Mammary epithelial cell (primary cell): ENCODE data around the gene TACR1.

ENCODE experiments used
- CTCF ChIP-seq, 2 donors: IDR thresholded peaks in 1 of 2; conservative IDR thresholded peaks in 1 of 2; 2 replicates each; pipeline ENCODE4 v1.5.1; 2011 to 2012; ENCODE audit warnings: inconsistent platforms in 2 of 2, low read length in 2 of 2, mild to moderate bottlenecking in 2 of 2, control low read depth in 1 of 2, low read depth in 1 of 2; ENCODE audit not compliant: insufficient read depth in 1 of 2; ENCODE audit errors: extremely low read depth in 1 of 2
- EZH2 ChIP-seq: IDR thresholded peaks from 2 replicates; pipeline ENCODE4 v1.6.1; 2012; ENCODE audit warnings: low read length, inconsistent platforms, borderline replicate concordance

- TF ChIP-seq CTCF (conservative IDR thresholded peaks at IDR 0.05 in 1 of 2, IDR thresholded peaks at IDR 0.05 in 1 of 2; ENCODE audit: extremely low read depth in 1 of 2, insufficient read depth in 1 of 2, low read depth in 1 of 2, low read length in 2 of 2) (no peak), EZH2 (no peak)
Measured at GRCh38 chr2:75079575-75079974, 119.7 kb downstream of the TACR1 start.
